GM21528 (cell line): ENCODE data around the gene GREB1L.
"Not testable (repeated sequence)": the region's sequence is repeated elsewhere in the genome, so short reads cannot be mapped to it uniquely, and the experiment has no call there.

Experiments
- ATAC-seq: cut with Tn5 transposase; IDR thresholded peaks from one replicate; pipeline ENCODE4 v1.9.1; 2021; ENCODE audit warnings: mild to moderate bottlenecking, moderate library complexity; ENCODE audit not compliant: unreplicated experiment, low FRiP score

Gene GREB1L

GRCh38 chr18:21262244-21262643, 20.2 kb downstream of the GREB1L start:
- no peak for ATAC-seq

- ATAC-seq = no peak
Observed at GRCh38 chr18:21262979-21263378, 20.9 kb downstream of the GREB1L start.

- ATAC-seq = no peak
Observed at GRCh38 chr18:21264651-21265050, 22.6 kb downstream of the GREB1L start.

DNA sequence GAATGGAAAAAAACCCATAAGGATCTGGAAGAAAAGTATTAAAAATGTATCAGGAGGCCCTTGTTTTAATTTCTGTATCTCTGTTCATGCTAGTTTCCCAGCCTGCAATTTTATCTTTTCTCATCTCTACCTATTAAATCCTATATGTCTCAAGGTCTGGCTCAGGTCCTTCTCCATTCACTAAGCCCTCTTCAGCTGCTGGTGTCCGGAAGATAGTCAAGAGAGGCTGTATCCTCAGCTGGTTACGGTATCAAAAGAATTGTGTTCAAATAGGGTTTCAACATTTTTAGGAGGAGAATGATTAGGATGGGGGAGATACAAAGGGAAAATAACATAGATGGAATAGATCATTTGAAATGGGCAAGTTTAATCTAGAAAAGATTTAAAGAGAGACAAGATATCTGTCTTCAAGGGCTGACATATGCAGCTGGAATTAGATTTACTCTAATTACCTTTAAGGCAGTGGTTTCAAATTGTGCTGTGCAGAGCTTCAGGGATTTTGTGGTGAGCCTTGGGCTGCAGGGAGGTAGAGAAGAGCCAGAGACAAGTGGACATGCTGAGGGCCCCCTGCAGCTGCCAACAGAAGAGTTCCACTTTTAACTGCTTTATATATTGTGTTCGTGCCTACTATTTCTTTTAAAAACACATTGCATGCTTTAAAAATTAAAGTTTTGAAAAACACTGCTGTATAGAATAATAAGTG, 24.1 kb downstream of the GREB1L start:
- ATAC-seq = no peak

- no peak for ATAC-seq
Observed at GRCh38 chr18:21267400-21267799, 25.4 kb downstream of the GREB1L start.

DNA sequence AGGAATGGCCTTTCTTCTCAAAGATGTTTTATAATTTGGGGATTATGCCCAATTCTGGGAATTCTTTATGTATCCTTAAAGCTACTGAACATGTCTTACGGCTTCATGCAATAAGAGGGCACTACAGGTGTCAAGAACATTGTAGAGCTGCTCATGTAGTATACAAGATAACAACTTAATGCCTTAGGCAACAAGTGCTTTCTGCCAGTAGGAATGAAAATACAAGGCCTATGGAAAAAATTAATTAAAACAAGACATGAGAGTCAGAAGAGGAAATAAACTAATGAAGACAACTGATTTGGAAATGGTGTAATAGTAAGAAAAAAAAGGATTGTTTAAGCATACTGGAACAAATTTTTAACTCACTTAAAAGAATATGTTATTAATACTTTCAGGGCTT, 27.3 kb downstream of the GREB1L start:
- ATAC-seq = no peak

GRCh38 chr18:21270453-21270852, 28.4 kb downstream of the GREB1L start:
- no peak for ATAC-seq

GRCh38 chr18:21272016-21272579, 30.1 kb downstream of the GREB1L start:
- ATAC-seq = no peak

DNA sequence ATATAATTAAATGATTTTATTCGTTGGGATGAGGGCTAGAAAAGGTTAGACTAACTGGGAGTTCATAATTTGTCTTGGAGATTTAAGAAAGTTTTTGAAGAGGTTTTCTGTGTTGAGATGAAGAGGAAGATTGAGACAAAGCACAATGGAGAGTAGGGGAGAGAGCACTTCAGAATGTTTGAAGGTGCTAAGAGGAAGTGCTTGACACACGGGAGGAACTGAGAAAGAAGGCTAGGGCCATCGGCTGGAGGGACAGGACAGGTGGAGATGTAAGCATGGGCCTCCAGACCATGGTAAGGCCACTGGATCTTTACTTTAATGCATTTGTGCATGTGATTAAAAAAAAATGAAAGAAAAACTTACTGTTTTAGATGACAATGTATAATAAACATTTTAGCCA, 31.5 kb downstream of the GREB1L start:
- ATAC-seq = no peak

- no peak for ATAC-seq
Observed at GRCh38 chr18:21275645-21276044, 33.6 kb downstream of the GREB1L start.

DNA sequence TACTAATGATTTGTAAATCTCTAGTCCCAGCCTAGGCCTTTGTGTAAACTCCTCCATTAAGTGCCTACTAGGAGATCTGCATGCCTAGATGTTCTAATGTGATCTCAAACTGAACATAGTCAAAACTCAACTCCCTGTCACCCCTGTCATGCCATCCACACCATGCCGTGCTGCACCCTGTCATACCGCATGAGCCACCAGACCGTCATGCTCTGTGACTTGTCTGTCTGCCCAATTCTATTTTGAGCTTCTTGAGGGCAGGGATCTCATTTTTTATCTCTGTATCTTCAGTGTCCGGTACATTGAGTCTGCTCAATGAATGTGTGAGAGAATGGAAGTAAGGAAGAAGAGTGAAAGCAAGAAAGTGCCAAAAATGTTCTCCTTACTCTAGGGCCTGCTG, 35.5 kb downstream of the GREB1L start:
- ATAC-seq = no peak

GRCh38 chr18:21278218-21278617, 36.2 kb downstream of the GREB1L start:
- not testable (repeated sequence) for ATAC-seq

DNA sequence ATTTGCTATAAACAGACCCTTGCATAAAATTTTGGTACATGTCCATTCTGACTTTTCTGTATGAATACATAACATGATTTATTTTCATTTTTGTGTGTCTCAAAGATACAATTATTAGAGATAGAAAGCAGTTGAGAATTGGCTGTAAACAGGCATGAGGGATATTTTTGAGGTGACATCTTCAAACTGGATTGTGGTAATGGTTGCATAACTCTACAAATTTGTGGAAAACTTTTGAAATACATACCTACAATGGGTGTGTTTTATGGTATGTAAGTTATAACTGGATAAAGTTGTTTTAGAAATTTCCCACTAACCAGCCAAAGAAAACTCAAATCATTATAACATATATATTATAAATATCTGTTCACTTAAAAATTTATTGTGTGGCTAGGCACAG, 39.6 kb downstream of the GREB1L start:
- no peak for ATAC-seq

GRCh38 chr18:21284540-21284939, 42.5 kb downstream of the GREB1L start:
- ATAC-seq = no peak

- ATAC-seq = no peak
Observed at GRCh38 chr18:21289827-21290226, 47.8 kb downstream of the GREB1L start.

GRCh38 chr18:21291106-21291505, 49.1 kb downstream of the GREB1L start:
- ATAC-seq = no peak

DNA sequence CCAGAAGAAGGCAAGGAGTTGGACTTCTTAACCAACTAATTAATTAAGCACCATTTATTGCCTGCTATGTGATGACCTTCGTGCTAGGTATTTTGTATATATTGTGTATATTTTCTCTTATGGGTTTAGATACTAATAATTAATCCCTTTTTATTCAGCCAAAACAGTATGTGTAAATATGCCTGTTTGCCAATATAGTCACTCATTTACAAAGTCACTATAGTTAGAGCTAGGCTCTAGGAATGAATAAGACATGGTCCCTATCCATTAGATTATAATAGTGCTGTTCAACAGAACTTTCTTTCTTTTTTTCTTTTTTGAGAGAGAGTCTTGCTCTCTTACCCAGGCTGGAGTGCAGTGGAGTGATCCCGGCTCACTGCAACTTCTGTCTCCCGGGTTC, 51.4 kb downstream of the GREB1L start:
- no peak for ATAC-seq

- no peak for ATAC-seq
Observed at GRCh38 chr18:21295101-21295500, 53.1 kb downstream of the GREB1L start.

GRCh38 chr18:21296045-21296444, 54.0 kb downstream of the GREB1L start:
- ATAC-seq = no peak

DNA sequence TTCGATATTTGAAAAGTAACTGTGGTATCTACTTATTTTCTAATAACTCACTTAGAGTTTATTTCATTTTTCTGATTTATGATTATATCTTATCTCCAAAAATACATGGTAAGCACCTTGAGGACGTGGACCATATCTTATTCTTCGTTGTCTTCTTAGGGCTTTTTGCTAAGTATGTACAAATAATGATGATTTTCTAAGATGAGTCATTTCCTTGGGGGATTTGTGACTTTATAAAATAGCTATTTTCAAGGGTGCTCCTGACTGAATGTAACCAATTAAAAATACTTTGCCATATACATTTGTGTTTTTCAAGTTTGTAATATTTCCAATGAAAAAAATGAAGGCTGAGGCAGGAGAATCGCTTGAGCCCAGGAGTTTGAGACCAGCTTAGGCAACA, 56.3 kb downstream of the GREB1L start:
- ATAC-seq = no peak

DNA sequence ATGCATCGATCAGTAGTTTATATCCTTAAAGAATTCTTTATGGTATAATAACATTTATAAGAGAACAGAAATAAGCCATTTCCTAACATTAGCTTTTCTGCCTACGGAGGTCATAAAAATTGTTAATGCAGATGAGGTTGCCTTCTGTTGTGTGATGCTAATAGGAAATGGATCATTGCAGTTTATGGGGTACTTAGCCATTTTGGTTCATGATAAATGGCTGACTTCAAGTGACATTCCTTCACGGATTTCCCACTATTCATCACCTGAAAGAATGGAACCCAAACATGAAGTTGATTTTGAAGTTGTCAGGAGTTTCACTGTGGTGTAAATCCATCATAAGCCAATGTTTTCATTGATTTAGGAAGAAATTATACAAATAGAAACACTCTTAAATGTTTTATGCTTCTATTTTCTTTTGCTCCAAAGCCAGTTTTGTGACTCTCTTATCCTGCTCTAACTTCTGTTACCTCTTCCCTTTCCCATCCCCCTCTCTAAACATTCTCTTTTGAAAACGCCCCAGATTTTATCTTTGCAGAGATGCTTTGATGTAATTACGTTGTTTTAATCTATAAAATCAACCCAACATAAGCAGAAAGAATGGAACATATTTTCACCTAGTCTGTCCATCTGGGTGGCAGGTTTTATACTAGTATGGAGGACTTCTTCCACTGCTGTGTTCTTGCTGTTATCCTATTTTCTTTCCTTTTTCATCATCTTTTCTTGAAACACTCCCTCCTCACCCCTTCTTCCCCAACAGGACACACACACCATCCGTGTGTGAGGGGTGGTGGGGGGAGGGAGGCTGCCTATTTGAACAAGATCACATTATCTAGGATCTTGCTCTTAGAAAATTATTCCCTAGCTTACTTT, 58.2 kb downstream of the GREB1L start:
- no peak for ATAC-seq

DNA sequence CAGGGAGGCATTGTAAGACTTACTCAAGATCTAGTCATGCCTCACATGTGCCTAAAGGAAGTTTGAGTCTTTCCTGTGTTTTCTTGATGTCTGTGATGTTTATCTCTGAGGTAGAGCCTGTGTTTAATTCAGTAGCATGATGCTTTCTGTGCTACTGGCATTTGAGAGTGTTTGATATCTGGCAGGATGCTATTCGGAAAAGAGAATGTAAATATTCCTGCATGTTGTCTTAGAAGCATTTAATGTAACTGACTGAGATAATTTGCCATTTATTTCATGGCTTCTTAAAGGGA, 58.8 kb downstream of the GREB1L start:
- ATAC-seq = no peak
